Suprapubic skin (tissue), 4 donors: ENCODE measurements around the gene SLAMF1.

Source experiments
- EP300 ChIP-seq: sonication (generic); formaldehyde crosslinking; IDR thresholded peaks from one replicate; pipeline ENCODE4 v1.6.1; 2017; ENCODE audit warnings: antibody characterized with exemption
- POLR2A ChIP-seq, 2 donors: fragments of 450-650 bp; IDR thresholded peaks; one replicate each; pipeline ENCODE4 v1.6.1; 2017; ENCODE audit warnings: antibody characterized with exemption in 2 of 2, mild to moderate bottlenecking in 2 of 2, moderate library complexity in 2 of 2
- POLR2AphosphoS5 ChIP-seq, 3 donors: sonication (generic); formaldehyde crosslinking; IDR thresholded peaks; one replicate each; pipeline ENCODE4 v1.6.1; 2017; ENCODE audit warnings: antibody characterized with exemption in 3 of 3
- TF ChIP-seq, protein P1 (sequence below), 2 donors: fragments of 200-600 bp in 1 of 2; fragments of 450-650 bp in 1 of 2; sonication (generic) in 1 of 2; IDR thresholded peaks; one replicate each; pipeline ENCODE4 v1.5.1; 2016 to 2019; ENCODE audit warnings: antibody characterized with exemption in 2 of 2, mild to moderate bottlenecking in 1 of 2, moderate library complexity in 1 of 2

DNA sequence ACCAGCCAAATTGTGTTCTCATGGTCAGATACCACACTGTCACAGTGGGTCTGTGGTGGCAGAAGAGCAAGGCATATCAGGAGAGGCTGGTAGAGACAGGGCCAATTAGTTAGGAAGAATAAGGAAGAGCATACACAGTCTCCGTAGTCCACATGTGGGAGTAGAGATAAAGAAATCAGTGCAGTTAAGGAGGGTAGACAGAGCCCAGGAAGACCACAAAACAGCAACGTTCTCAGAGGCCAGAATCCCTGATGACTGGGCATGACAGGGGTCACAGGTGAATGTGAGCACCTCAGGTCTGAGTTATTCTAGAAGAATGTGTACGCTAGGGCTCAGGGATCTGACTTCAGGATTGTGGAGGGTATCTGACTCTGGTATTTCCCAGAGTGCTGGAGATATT lies 33.0 kb upstream of the SLAMF1 start:
- TF ChIP-seq POLR2AphosphoS5 (IDR thresholded peaks at IDR 0.05) (no peak), EP300 (no peak), POLR2A (IDR thresholded peaks at IDR 0.05) (no peak)
- TF ChIP-seq, protein P1, sequence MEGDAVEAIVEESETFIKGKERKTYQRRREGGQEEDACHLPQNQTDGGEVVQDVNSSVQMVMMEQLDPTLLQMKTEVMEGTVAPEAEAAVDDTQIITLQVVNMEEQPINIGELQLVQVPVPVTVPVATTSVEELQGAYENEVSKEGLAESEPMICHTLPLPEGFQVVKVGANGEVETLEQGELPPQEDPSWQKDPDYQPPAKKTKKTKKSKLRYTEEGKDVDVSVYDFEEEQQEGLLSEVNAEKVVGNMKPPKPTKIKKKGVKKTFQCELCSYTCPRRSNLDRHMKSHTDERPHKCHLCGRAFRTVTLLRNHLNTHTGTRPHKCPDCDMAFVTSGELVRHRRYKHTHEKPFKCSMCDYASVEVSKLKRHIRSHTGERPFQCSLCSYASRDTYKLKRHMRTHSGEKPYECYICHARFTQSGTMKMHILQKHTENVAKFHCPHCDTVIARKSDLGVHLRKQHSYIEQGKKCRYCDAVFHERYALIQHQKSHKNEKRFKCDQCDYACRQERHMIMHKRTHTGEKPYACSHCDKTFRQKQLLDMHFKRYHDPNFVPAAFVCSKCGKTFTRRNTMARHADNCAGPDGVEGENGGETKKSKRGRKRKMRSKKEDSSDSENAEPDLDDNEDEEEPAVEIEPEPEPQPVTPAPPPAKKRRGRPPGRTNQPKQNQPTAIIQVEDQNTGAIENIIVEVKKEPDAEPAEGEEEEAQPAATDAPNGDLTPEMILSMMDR (IDR thresholded peaks at IDR 0.05): no peak
